K562 (cell line): ENCODE data around the gene CDPF1. TPM values are rescaled to one million over a fixed set of nuclear protein-coding genes. Genes with fewer than 3 reads are reported as not detected.

Source experiments
- ATAC-seq: fragments of 200-7000 bp; cut with Tn5 transposase; 3 replicates; pipeline ENCODE4 v1.9.1; 2020; ENCODE audit warnings: moderate library complexity
- BruUV-seq: library from RNA; stranded (reverse); fragments of 400-500 nt; replicated peaks from 2 replicates; lab custom pipeline; 2021; lab: Mats Ljungman, UMichigan
- CTCF ChIA-PET: fragments of 300-600 bp; formaldehyde crosslinking; extraction: SDS; loops from one replicate; lab custom pipeline; 2021; ENCODE audit warnings: low intra/inter-chr PET ratio; lab: Yijun Ruan, JAX
- POLR2A ChIA-PET: fragments of 300-600, 350-650 bp; sonication (Branson Sonifier 250); formaldehyde crosslinking; extraction: SDS; loops from one replicate; lab custom pipeline; 2021; ENCODE audit warnings: antibody characterized with exemption, inconsistent platforms; lab: Yijun Ruan, JAX
- DNase-seq, 4 experiments: peaks; one replicate each; pipeline versions ENCODE4 v3.0.0 to v3.0.0-alpha.2; 2011 to 2018; ENCODE audit warnings: low spot score in 3 of 4, mixed read lengths in 3 of 4; ENCODE audit errors: extremely low read depth in 1 of 4
- FAIRE-seq: peaks from 2 replicates; lab custom pipeline; 2011; peaks lifted over from hg19 to GRCh38; lab: Jason Lieb, UNC
- H2AFZ ChIP-seq: 2 replicates; pipeline ENCODE4 v1.6.0; 2011; ENCODE audit warnings: low read depth, low read length, control low read depth, inconsistent platforms
- H3K27ac ChIP-seq: fragments of 200-600 bp; 3 replicates; pipeline ENCODE4 v1.8.0; 2011; ENCODE audit warnings: low read depth, mild to moderate bottlenecking, control low read depth, inconsistent platforms, low read length, moderate library complexity, mixed read lengths; ENCODE audit errors: extremely low read depth
- H3K27me3 ChIP-seq, 2 experiments: fragments of 300-600 bp in 1 of 2; 2 replicates in 1 of 2; 3 replicates in 1 of 2; pipeline versions ENCODE4 v1.6.0 to v1.8.0; 2011; ENCODE audit warnings: inconsistent platforms in 2 of 2, low read length in 2 of 2, mild to moderate bottlenecking in 1 of 2, mixed read lengths in 1 of 2, moderate library complexity in 1 of 2; ENCODE audit not compliant: control insufficient read depth in 2 of 2, insufficient read depth in 2 of 2
- H3K36me3 ChIP-seq: fragments of 300-600 bp; 3 replicates; pipeline ENCODE4 v1.8.0; 2011; ENCODE audit warnings: mild to moderate bottlenecking, low read length, inconsistent platforms; ENCODE audit not compliant: control insufficient read depth, insufficient read depth
- H3K4me1 ChIP-seq, 2 experiments: fragments of 200-600 bp in 1 of 2; replicated peaks in 1 of 2; 2 replicates in 1 of 2; 3 replicates in 1 of 2; pipeline versions ENCODE4 v1.5.1 to v1.8.0; 2011; ENCODE audit warnings: inconsistent platforms in 2 of 2, low read length in 2 of 2, mild to moderate bottlenecking in 1 of 2, mixed read lengths in 1 of 2, moderate library complexity in 1 of 2; ENCODE audit not compliant: control insufficient read depth in 2 of 2, insufficient read depth in 2 of 2
- H3K4me2 ChIP-seq: 2 replicates; pipeline ENCODE4 v1.6.1; 2011; ENCODE audit warnings: low read length, control low read depth, inconsistent platforms, mixed read lengths; ENCODE audit not compliant: insufficient read depth
- H3K4me3 ChIP-seq: fragments of 200-600 bp; sonication (generic), shearing (Covaris generic); 2 replicates; pipeline ENCODE4 v1.5.1; 2016; ENCODE audit warnings: control low read depth, inconsistent platforms
- H3K79me2 ChIP-seq: fragments of 200-600 bp; 3 replicates; pipeline ENCODE4 v1.8.0; 2011; ENCODE audit warnings: low read length, inconsistent platforms; ENCODE audit not compliant: control insufficient read depth, insufficient read depth
- H3K9ac ChIP-seq, 2 experiments: 2 replicates each; pipeline versions ENCODE4 v1.6.0 to v1.6.1; 2011; ENCODE audit warnings: low read depth in 2 of 2, low read length in 2 of 2, control low read depth in 1 of 2, inconsistent platforms in 1 of 2, mild to moderate bottlenecking in 1 of 2, mixed read lengths in 1 of 2; ENCODE audit not compliant: insufficient read depth in 1 of 2
- H3K9me1 ChIP-seq: one replicate; pipeline ENCODE4 v1.6.0; 2011; ENCODE audit warnings: inconsistent platforms, mild to moderate bottlenecking, low read length, moderate library complexity; ENCODE audit not compliant: control insufficient read depth, insufficient read depth
- H3K9me3 ChIP-seq: replicated peaks from 2 replicates; pipeline ENCODE4 v1.5.1; 2011; ENCODE audit warnings: low read depth, low read length, inconsistent platforms; ENCODE audit not compliant: control insufficient read depth, insufficient read depth
- H4K20me1 ChIP-seq: replicated peaks from 2 replicates; pipeline ENCODE4 v1.6.1; 2011; ENCODE audit warnings: low read length, inconsistent platforms, mixed read lengths; ENCODE audit not compliant: control insufficient read depth, insufficient read depth
- DLX4 ChIP-seq: fragments of 250-450 bp; sonication (Bioruptor Pico); IDR thresholded peaks from 2 replicates; pipeline ENCODE4 v1.6.1; 2021; ENCODE audit warnings: mild to moderate bottlenecking
- DPF2 ChIP-seq: fragments of 450-650 bp; IDR thresholded peaks from 2 replicates; pipeline ENCODE4 v1.6.1; 2016
- IRF9 ChIP-seq: fragments of 450-650 bp; IDR thresholded peaks from 2 replicates; pipeline ENCODE4 v1.6.1; 2016; ENCODE audit warnings: missing biosample characterization, missing genetic modification characterization
- POLR2AphosphoS5 ChIP-seq: IDR thresholded peaks from 2 replicates; pipeline ENCODE4 v1.6.1; 2011; ENCODE audit warnings: mild to moderate bottlenecking, low read depth, low read length, moderate library complexity; ENCODE audit not compliant: control insufficient read depth, insufficient read depth
- RFX1 ChIP-seq: fragments of 450-650 bp; IDR thresholded peaks from 2 replicates; pipeline ENCODE4 v1.6.1; 2016; ENCODE audit warnings: mild to moderate bottlenecking, moderate library complexity
- RNF2 ChIP-seq: sonication (generic); IDR thresholded peaks from 2 replicates; pipeline ENCODE4 v1.6.1; 2016
- SMAD4 ChIP-seq: fragments of 250-450 bp; sonication (Bioruptor Pico); conservative IDR thresholded peaks from 2 replicates; pipeline ENCODE4 v1.8.0; 2021; ENCODE audit warnings: inconsistent platforms, mild to moderate bottlenecking, moderate library complexity
- SOX6 ChIP-seq: fragments of 450-650 bp; IDR thresholded peaks from 2 replicates; pipeline ENCODE4 v1.6.1; 2014; ENCODE audit warnings: mild to moderate bottlenecking
- WHSC1 ChIP-seq: IDR thresholded peaks from one replicate; pipeline ENCODE4 v1.6.1; 2012; ENCODE audit warnings: low read length, control low read depth, inconsistent platforms
- ZBTB17 ChIP-seq: fragments of 450-650 bp; formaldehyde crosslinking; IDR thresholded peaks from 2 replicates; pipeline ENCODE4 v1.4.0; 2020; ENCODE audit warnings: mild to moderate bottlenecking
- ZC3H4 ChIP-seq: sonication (generic); formaldehyde crosslinking; IDR thresholded peaks from 2 replicates; pipeline ENCODE4 v1.9.0; 2021; ENCODE audit warnings: missing genetic modification reagents, borderline replicate concordance
- ZFP30 ChIP-seq: fragments of 250-450 bp; sonication (Bioruptor Pico); IDR thresholded peaks from 2 replicates; pipeline ENCODE4 v1.8.0; 2022; ENCODE audit warnings: moderate library complexity, mild to moderate bottlenecking, inconsistent platforms, borderline replicate concordance
- ZNF518B ChIP-seq: fragments of 250-450 bp; sonication (Bioruptor Pico); IDR thresholded peaks from 2 replicates; pipeline ENCODE4 v1.5.0; 2021; ENCODE audit warnings: mild to moderate bottlenecking, moderate library complexity
- ZNF589 ChIP-seq: fragments of 200-800 bp; sonication (Bioruptor generic); IDR thresholded peaks from 2 replicates; pipeline ENCODE4 v1.6.1; 2016; ENCODE audit warnings: low read depth, missing genetic modification characterization, missing compliant biosample characterization
- WGBS: fragments of 100-300 bp; shearing (Covaris generic); methylation state at CpG from one replicate; pipeline ENCODE4 v1.1.6; 2016; ENCODE audit warnings: low coverage, mixed read lengths; ENCODE audit not compliant: insufficient coverage; ENCODE audit errors: missing lambda C conversion rate; 5-methylcytosine and 5-hydroxymethylcytosine counted together
- in situ Hi-C: fragments of 300-500 bp; cut with MboI; formaldehyde crosslinking; loops from 4 replicates; pipeline ENCODE4 v1.15.0; 2018; ENCODE audit warnings: inconsistent platforms, mixed read lengths
- intact Hi-C: fragments of 100-400 bp; cut with micrococcal nuclease; formaldehyde crosslinking; loops from 2 replicates; pipeline ENCODE4 v1.14.2; 2022
- polyA plus RNA-seq, 8 experiments: library from polyadenylated mRNA; depleted of rRNA in 4 of 8; stranded (reverse) in 5 of 8; unstranded in 3 of 8; fragments of >200 nt; fragmentation: Nextera tagmentation in 2 of 8; fragmentation: Illumina TruSeq in 1 of 8; extraction: Ambion mirVana in 2 of 8; extraction: Trizol in 1 of 8; gene quantifications; 2 replicates each; pipeline versions ENCODE4 v1.2.1 to v1.2.3, GENCODE V29; 2011 to 2014; ENCODE audit warnings: inconsistent platforms in 1 of 8, missing spikeins in 1 of 8
- total RNA-seq, 7 experiments: library from RNA; depleted of rRNA in 6 of 7; stranded (reverse); fragments of >200 nt in 6 of 7; fragmentation: Illumina TruSeq in 2 of 7; extraction: Trizol in 2 of 7; gene quantifications; 2 replicates each; pipeline versions ENCODE4 v1.2.1 to v1.2.3, GENCODE V29; 2011 to 2021; ENCODE audit warnings: low replicate concordance in 1 of 7

The CDPF1 gene
- total and polyA plus RNA-seq, 9 of the 15 experiments (the other 6 are each of a cell fraction or from before 2014, with no cell fraction given) = 0.84 to 19.5 (median 9.1) TPM

- no peak overlapping the region for H3K4me3 ChIP-seq
- in situ Hi-C loops (no loop called here), intact Hi-C loops (no loop called here)
- no peak for FAIRE-seq
- H3K27ac ChIP-seq = no peak overlapping the region
- no peaks in the 10 kb centered on the region for H3K79me2 ChIP-seq
- TF ChIP-seq ZNF518B (CRISPR knock-in tag) (no peak), RFX1 (no peak), WHSC1 (no peak), ZFP30 (CRISPR knock-in tag) (no peak), ZC3H4 (no peak), SOX6 (no peak), ZNF589 (no peak), ZBTB17 (no peak), SMAD4 (CRISPR knock-in tag) (no peak), POLR2AphosphoS5 (no peak), DLX4 (CRISPR knock-in tag) (no peak), DPF2 (no peak), RNF2 (no peak), IRF9 (tag) (no peak)
- POLR2A ChIA-PET = interaction anchor here (0.9 kb wide), 1 partner anchor 13 kb away, joined by 3 read pairs; no protein-coding TSS in a partner anchor
- no peaks in the 10 kb centered on the region for H3K9me3 ChIP-seq
- 79% methylated on average over 6 of the region's 28 CpGs for WGBS
- H4K20me1 ChIP-seq = no peaks in the 10 kb centered on the region
- no peak overlapping the region for H3K4me2 ChIP-seq
- no peak overlapping the region for H3K9ac ChIP-seq
- DNase-seq = no peak
- no peaks in the 10 kb centered on the region for H3K27me3 ChIP-seq
- no peaks in the 10 kb centered on the region for H3K4me1 ChIP-seq
- ATAC-seq = no peak
- no peaks in the 10 kb centered on the region for H3K36me3 ChIP-seq
- BruUV-seq = no TSS peak
- H2AFZ ChIP-seq = no peak overlapping the region
- no peaks in the 10 kb centered on the region for H3K9me1 ChIP-seq
- CTCF ChIA-PET = no interaction called here
These were observed 35.5 kb downstream of the CDPF1 start for GRCh38 chr22:46214616-46215015.
